PC-9 (cell line): Measurements from ENCODE around the gene GIGYF2. TPM values are rescaled to one million over a fixed set of nuclear protein-coding genes. Genes with fewer than 3 reads are reported as not detected.

Experiments used
- BruUV-seq: library from RNA; stranded (reverse); fragments of 400-500 nt; replicated peaks from 2 replicates; lab custom pipeline; 2021; lab: Mats Ljungman, UMichigan
- CTCF ChIA-PET: fragments of 300-600 bp; sonication (Branson Sonifier 250); formaldehyde crosslinking; loops from one replicate; lab custom pipeline; 2022; ENCODE audit warnings: antibody characterized with exemption; lab: Charles Lee
- POLR2A ChIA-PET: fragments of 300-600 bp; sonication (Branson Sonifier 250); formaldehyde crosslinking; loops from one replicate; lab custom pipeline; 2022; ENCODE audit warnings: antibody characterized with exemption; ENCODE audit not compliant: unreplicated experiment; lab: Charles Lee
- DNase-seq, 2 experiments: peaks; one replicate each; pipeline versions ENCODE4 v3.0.0 to v3.0.0-alpha.2; 2015 to 2022; ENCODE audit warnings: mixed read lengths in 1 of 2
- H2AFZ ChIP-seq: fragments of 200-600 bp; sonication (generic); 2 replicates; pipeline ENCODE4 v1.8.1; 2017; ENCODE audit warnings: antibody characterized with exemption
- H3F3A ChIP-seq: fragments of 200-600 bp; sonication (generic); 2 replicates; pipeline ENCODE4 v1.8.1; 2017; ENCODE audit warnings: antibody characterized with exemption, mild to moderate bottlenecking, low read depth; ENCODE audit not compliant: insufficient read depth
- H3K27ac ChIP-seq: fragments of 200-600 bp; sonication (generic); 2 replicates; pipeline ENCODE4 v1.6.1; 2016; ENCODE audit warnings: mixed run types
- H3K27me3 ChIP-seq: fragments of 200-600 bp; sonication (generic); 2 replicates; pipeline ENCODE4 v1.6.1; 2016; ENCODE audit warnings: low read depth, mixed run types; ENCODE audit not compliant: insufficient read depth
- H3K36me3 ChIP-seq: fragments of 200-600 bp; sonication (generic); 2 replicates; pipeline ENCODE4 v1.6.1; 2016; ENCODE audit warnings: low read depth, mixed run types
- H3K4me1 ChIP-seq: fragments of 200-600 bp; sonication (generic); replicated peaks from 2 replicates; pipeline ENCODE4 v1.6.1; 2016; ENCODE audit warnings: mixed run types; ENCODE audit not compliant: insufficient read depth
- H3K4me2 ChIP-seq: fragments of 200-600 bp; sonication (generic); 2 replicates; pipeline ENCODE4 v1.6.1; 2017; ENCODE audit warnings: mixed run types
- H3K4me3 ChIP-seq: fragments of 200-600 bp; sonication (generic); 2 replicates; pipeline ENCODE4 v1.6.1; 2016; ENCODE audit warnings: mixed run types
- H3K79me2 ChIP-seq: fragments of 200-600 bp; sonication (generic); 2 replicates; pipeline ENCODE4 v1.6.1; 2017; ENCODE audit warnings: low read depth, mixed run types
- H3K9me2 ChIP-seq: fragments of 200-600 bp; sonication (generic); 2 replicates; pipeline ENCODE4 v1.8.1; 2017; ENCODE audit warnings: mild to moderate bottlenecking; ENCODE audit not compliant: insufficient read depth
- H3K9me3 ChIP-seq: fragments of 200-600 bp; sonication (generic); 2 replicates; pipeline ENCODE4 v1.8.1; 2016; ENCODE audit warnings: low read depth; ENCODE audit not compliant: insufficient read depth
- H4K20me1 ChIP-seq: fragments of 200-600 bp; sonication (generic); 2 replicates; pipeline ENCODE4 v1.8.1; 2017; ENCODE audit not compliant: insufficient read depth
- CTCF ChIP-seq: fragments of 200-600 bp; sonication (generic); conservative IDR thresholded peaks from 2 replicates; pipeline ENCODE4 v1.6.1; 2017; ENCODE audit warnings: mixed run types, antibody characterized with exemption, mild to moderate bottlenecking, moderate library complexity
- EZH2 ChIP-seq: fragments of 200-600 bp; sonication (generic); IDR thresholded peaks from 2 replicates; pipeline ENCODE4 v1.8.0; 2017; ENCODE audit warnings: antibody characterized with exemption, low read depth
- intact Hi-C: fragments of 100-400 bp; cut with micrococcal nuclease; formaldehyde crosslinking; loops from one replicate; pipeline ENCODE4 v1.10.0; 2022; ENCODE audit not compliant: unreplicated experiment
- total RNA-seq: library from RNA; stranded (reverse); gene quantifications from 2 replicates; pipeline ENCODE4 v1.2.3, GENCODE V29; 2021

Gene GIGYF2
- total RNA-seq, 1 experiment from 2014 or later, result 86.4 TPM

DNA sequence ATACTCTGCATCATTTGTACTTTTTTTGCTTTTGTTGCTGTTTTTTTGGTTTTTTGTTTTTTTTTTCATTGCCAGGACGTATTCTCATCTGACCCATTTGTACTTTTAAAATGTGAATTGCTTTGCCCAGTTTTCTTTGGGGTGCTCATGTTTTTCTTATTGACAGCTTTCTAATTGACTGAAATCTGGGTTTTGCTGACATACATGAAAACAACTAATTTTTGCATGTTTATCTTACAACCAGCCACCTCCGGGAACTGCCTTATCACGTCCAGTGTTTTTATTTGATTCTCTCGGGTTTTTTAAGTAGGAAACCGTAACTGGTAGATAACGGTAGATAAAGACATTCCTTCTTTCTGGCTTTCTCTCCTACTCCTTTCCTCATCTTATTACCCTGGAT, 211.6 kb downstream of the GIGYF2 start:
- BruUV-seq, result no TSS peak
- intact Hi-C loops, result no loop called here

More for the DNA sequence above, 211.6 kb downstream of the GIGYF2 start:
- no peaks in the 10 kb centered on the region for H3K9me2 ChIP-seq
- H3K4me3 ChIP-seq, result no peak overlapping the region
- TF ChIP-seq CTCF (no peak), EZH2 (no peak)
- H3K27me3 ChIP-seq, result no peaks in the 10 kb centered on the region
- no peaks in the 10 kb centered on the region for H4K20me1 ChIP-seq
- CTCF ChIA-PET, result no interaction called here
- H3K27ac ChIP-seq, result no peak overlapping the region
- H3K79me2 ChIP-seq, result no peaks in the 10 kb centered on the region
- peaks cover 5% of the 10 kb centered on the region; the same call in 1 of the 2 replicates for H3K4me1 ChIP-seq
- 0 out of 2 replicates have a peak, but pooled peaks cover 2% of the 10 kb centered on the region for H3F3A ChIP-seq
- POLR2A ChIA-PET, result no interaction called here
- H3K36me3 ChIP-seq, result no peaks in the 10 kb centered on the region
- H3K4me2 ChIP-seq, result no peak overlapping the region
- no peak overlapping the region for H2AFZ ChIP-seq
- no peak for DNase-seq
- peaks cover 3% of the 10 kb centered on the region; the same call in 1 of the 2 replicates for H3K9me3 ChIP-seq

Other genes with a start within 250 kb of the GIGYF2 start
- not detected in 2 replicates for gene ALPI, start 241.2 kb upstream of the GIGYF2 start, total RNA-seq
- not detected in 2 replicates for gene ECEL1, start 209.5 kb upstream of the GIGYF2 start, total RNA-seq
- gene PRSS56, start 176.9 kb upstream of the GIGYF2 start, total RNA-seq, result not detected in 2 replicates
- not detected in 2 replicates for gene CHRND, start 171.2 kb upstream of the GIGYF2 start, total RNA-seq
- not detected in 2 replicates for gene CHRNG, start 157.6 kb upstream of the GIGYF2 start, total RNA-seq
- gene TIGD1, start 146.8 kb upstream of the GIGYF2 start, total RNA-seq, result 12.7 and 14.7 TPM in 2 replicates
- 69.3 and 69.6 TPM in 2 replicates for gene EIF4E2, start 146.6 kb upstream of the GIGYF2 start, total RNA-seq
- gene EFHD1, start 63.7 kb upstream of the GIGYF2 start, total RNA-seq, result 10.6 and 15.0 TPM in 2 replicates
- gene KCNJ13, start 79.2 kb downstream of the GIGYF2 start, total RNA-seq, result not detected in 2 replicates
- gene SNORC, start 172.9 kb downstream of the GIGYF2 start, total RNA-seq, result 10.4 and 20.0 TPM in 2 replicates